Activated T-helper 1 cell treated with anti-CD3 and anti-CD28 coated beads, Interleukin-12 subunit alpha, Interleukin-12 subunit beta, Interleukin-2, Interleukin-4 antibody, amounts not matched to agents 30 ng/mL and 10 ng/mL and 1 ng/mL, durations not matched to agents 14 hours and 24 hours and 36 hours (primary cell): ENCODE data around the gene KCTD19. TPM values are rescaled to one million over a fixed set of nuclear protein-coding genes. Genes with fewer than 3 reads are reported as not detected.
A peak's percentile ranks its signal among the peaks of the same experiment; 100 is the strongest.

Source experiments
- DNase-seq: peaks from one replicate; pipeline ENCODE4 v3.0.0; 2021; ENCODE audit warnings: low spot score
- H3K27ac Mint-ChIP-seq: one replicate; pipeline ENCODE4 v1.8.0; 2021; ENCODE audit warnings: mild to moderate bottlenecking, mixed read lengths
- H3K27me3 Mint-ChIP-seq: one replicate; pipeline ENCODE4 v1.8.0; 2022; ENCODE audit warnings: mild to moderate bottlenecking, moderate library complexity, mixed read lengths; ENCODE audit not compliant: insufficient read depth
- H3K36me3 Mint-ChIP-seq: one replicate; pipeline ENCODE4 v1.8.0; 2021; ENCODE audit warnings: low read depth, mixed read lengths
- H3K4me1 Mint-ChIP-seq: one replicate; pipeline ENCODE4 v1.8.0; 2021; ENCODE audit warnings: low read depth, mixed read lengths
- H3K4me3 Mint-ChIP-seq: one replicate; pipeline ENCODE4 v1.8.0; 2021; ENCODE audit warnings: mild to moderate bottlenecking, moderate library complexity, mixed read lengths
- H3K9me3 Mint-ChIP-seq: one replicate; pipeline ENCODE4 v1.8.0; 2021; ENCODE audit warnings: mixed read lengths
- intact Hi-C: fragments of 100-400 bp; cut with micrococcal nuclease; formaldehyde crosslinking; loops from one replicate; pipeline ENCODE4 v1.15.1; 2024
- total RNA-seq: library from RNA; stranded (reverse); gene quantifications from 2 replicates; pipeline ENCODE4 v1.2.3, GENCODE V29; 2022

The KCTD19 gene
- total RNA-seq, 1 donor from 2014 or later, result 0.62 TPM

DNA sequence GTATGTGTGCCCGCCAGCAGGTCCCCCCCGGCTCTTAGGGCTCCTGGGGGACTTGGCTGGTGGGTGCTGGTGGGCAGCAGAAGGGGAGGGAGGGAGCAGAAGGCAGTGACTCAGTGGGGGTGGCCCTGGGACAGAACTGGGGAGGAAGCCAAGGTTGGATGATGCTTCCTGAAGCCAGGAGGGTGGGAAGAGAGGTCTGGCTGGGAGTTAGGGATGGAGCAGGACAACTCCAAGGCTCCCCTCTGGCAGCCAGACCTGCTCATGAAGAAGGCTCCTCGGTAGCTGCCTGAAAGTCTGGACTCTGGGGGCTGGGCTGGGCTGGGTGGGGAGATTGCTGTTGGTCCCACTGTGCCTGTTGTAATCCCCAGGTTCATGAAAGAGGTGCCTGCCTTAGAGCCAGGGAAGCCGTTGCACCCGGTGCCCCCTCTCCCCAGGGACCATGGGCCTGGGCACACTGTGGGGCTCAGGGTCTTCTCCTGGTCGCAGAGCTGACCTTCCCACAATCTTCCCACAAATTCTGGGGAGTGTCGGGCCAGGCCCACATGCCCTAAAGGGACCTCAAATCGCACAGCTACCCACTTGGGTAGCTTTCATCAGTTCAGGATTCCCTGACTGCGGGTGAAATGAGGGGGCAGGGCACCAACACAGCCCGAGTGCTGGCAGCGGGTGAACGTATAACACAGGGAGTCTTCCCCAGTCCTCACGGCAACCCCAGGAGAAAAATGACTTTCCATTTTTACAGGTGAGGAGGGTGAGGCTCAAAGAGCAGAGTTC, 48.4 kb downstream of the KCTD19 start:
- H3K4me1 Mint-ChIP-seq, result peaks cover 30% of the 10 kb centered on the region
- H3K27me3 Mint-ChIP-seq, result no peaks in the 10 kb centered on the region
- H3K27ac Mint-ChIP-seq, result peak overlapping the region; percentile 86
- no peaks in the 10 kb centered on the region for H3K9me3 Mint-ChIP-seq
- peak overlapping the region; percentile 88 for H3K4me3 Mint-ChIP-seq
- DNase-seq, result no peak
- intact Hi-C loops, result loop anchor here (5.0 kb wide), 1 partner anchor 139 kb away; the partner anchor contains the start of gene ZDHHC1
- peaks cover 16% of the 10 kb centered on the region for H3K36me3 Mint-ChIP-seq

DNA sequence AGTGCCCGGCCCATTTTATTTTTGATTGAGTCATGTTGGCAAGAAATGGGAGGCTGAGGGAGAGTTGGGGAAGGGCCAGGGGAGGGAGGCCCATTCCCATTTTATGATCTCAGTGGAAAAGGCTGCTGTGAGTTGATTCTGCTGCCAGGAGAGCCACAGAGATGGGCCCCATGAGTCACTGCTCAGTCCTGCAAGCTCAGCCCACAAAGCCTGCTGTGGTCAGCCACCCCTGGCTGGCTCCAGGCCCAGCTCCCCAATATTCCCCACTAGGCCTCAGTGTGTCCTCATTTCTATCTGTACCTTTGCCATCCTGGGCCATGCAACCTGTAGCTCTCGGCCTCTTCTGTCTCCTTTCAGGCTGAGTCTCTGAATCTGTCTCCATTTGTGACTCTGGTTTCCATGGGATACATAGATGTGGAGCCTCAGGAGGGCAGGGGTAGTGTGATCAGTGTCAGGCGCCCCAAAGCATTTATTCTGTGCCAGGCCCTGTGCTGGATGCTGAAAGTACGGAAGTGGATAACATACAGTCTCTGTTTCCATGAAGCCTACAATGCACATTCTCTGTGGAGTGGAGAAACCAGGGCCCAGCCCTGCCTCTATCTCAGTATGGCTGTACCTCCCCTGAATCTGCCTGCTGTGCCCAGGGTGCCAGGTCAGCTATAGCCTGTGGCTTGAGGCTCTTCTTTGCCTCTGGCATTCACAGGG, 49.1 kb downstream of the KCTD19 start:
- H3K4me1 Mint-ChIP-seq, result peaks cover 30% of the 10 kb centered on the region
- intact Hi-C loops, result loop anchor here (5.0 kb wide), 1 partner anchor 140 kb away; the partner anchor contains the start of gene ZDHHC1
- H3K27me3 Mint-ChIP-seq, result no peaks in the 10 kb centered on the region
- H3K9me3 Mint-ChIP-seq, result no peaks in the 10 kb centered on the region
- peak overlapping the region; percentile 71 for H3K4me3 Mint-ChIP-seq
- DNase-seq, result no peak
- H3K27ac Mint-ChIP-seq, result peak overlapping the region; percentile 74
- peaks cover 14% of the 10 kb centered on the region for H3K36me3 Mint-ChIP-seq

GRCh38 chr16:67275321-67275720, 51.2 kb downstream of the KCTD19 start:
- Mint-ChIP-seq H3K36me3 (peaks cover 14% of the 10 kb centered on the region), H3K4me1 (peaks cover 29% of the 10 kb centered on the region), H3K27ac (peak overlapping the region; percentile 53), H3K9me3 (no peaks in the 10 kb centered on the region), H3K27me3 (no peaks in the 10 kb centered on the region), H3K4me3 (no peak overlapping the region)
- no peak for DNase-seq
- intact Hi-C loops, result loop anchor here (5.0 kb wide), 1 partner anchor 142 kb away; the partner anchor contains the start of gene ZDHHC1

GRCh38 chr16:67271446-67271845, 55.1 kb downstream of the KCTD19 start:
- Mint-ChIP-seq H3K9me3 (no peaks in the 10 kb centered on the region), H3K36me3 (peaks cover 5% of the 10 kb centered on the region), H3K27ac (no peak overlapping the region), H3K4me1 (peaks cover 7% of the 10 kb centered on the region), H3K27me3 (no peaks in the 10 kb centered on the region), H3K4me3 (no peak overlapping the region)
- intact Hi-C loops, result no loop called here
- no peak for DNase-seq

GRCh38 chr16:67270931-67271338, 55.6 kb downstream of the KCTD19 start:
- Mint-ChIP-seq H3K4me3 (no peak overlapping the region), H3K36me3 (peaks cover 3% of the 10 kb centered on the region), H3K27me3 (no peaks in the 10 kb centered on the region), H3K4me1 (peaks cover 4% of the 10 kb centered on the region), H3K27ac (no peak overlapping the region), H3K9me3 (no peaks in the 10 kb centered on the region)
- no peak for DNase-seq
- intact Hi-C loops, result no loop called here

GRCh38 chr16:67269766-67270165, 56.8 kb downstream of the KCTD19 start:
- DNase-seq, result no peak
- intact Hi-C loops, result no loop called here
- H3K36me3 Mint-ChIP-seq, result no peaks in the 10 kb centered on the region
- H3K9me3 Mint-ChIP-seq, result no peaks in the 10 kb centered on the region
- no peaks in the 10 kb centered on the region for H3K27me3 Mint-ChIP-seq
- no peak overlapping the region for H3K27ac Mint-ChIP-seq
- no peak overlapping the region for H3K4me3 Mint-ChIP-seq
- H3K4me1 Mint-ChIP-seq, result no peaks in the 10 kb centered on the region

GRCh38 chr16:67268136-67268579, 58.4 kb downstream of the KCTD19 start:
- Mint-ChIP-seq H3K4me3 (no peak overlapping the region), H3K27ac (no peak overlapping the region), H3K27me3 (no peaks in the 10 kb centered on the region), H3K36me3 (no peaks in the 10 kb centered on the region), H3K9me3 (no peaks in the 10 kb centered on the region), H3K4me1 (no peaks in the 10 kb centered on the region)
- intact Hi-C loops, result no loop called here
- no peak for DNase-seq

DNA sequence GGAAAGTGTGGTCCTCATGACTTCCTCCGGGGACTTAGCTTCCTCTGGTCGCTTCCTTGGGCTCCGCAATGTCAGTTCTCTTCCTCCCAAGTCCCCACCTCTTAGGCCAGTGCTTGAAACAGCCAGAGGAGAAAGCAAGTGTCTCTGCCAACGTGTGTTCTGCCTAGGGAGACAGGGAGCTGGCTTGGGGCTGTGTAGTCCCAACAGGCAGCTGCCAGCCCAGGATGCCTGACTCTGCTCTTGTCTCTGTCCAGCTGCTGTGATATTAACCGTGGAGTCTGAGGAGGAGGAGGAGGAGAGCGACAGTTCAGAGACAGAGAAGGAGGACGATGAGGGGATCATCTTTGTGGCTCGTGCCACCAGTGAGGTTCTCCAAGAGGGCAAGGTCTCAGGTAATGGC, 60.7 kb downstream of the KCTD19 start:
- Mint-ChIP-seq H3K4me1 (no peaks in the 10 kb centered on the region), H3K27me3 (peaks cover 2% of the 10 kb centered on the region), H3K27ac (no peak overlapping the region), H3K4me3 (no peak overlapping the region), H3K36me3 (no peaks in the 10 kb centered on the region), H3K9me3 (no peaks in the 10 kb centered on the region)
- DNase-seq, result no peak
- intact Hi-C loops, result no loop called here

DNA sequence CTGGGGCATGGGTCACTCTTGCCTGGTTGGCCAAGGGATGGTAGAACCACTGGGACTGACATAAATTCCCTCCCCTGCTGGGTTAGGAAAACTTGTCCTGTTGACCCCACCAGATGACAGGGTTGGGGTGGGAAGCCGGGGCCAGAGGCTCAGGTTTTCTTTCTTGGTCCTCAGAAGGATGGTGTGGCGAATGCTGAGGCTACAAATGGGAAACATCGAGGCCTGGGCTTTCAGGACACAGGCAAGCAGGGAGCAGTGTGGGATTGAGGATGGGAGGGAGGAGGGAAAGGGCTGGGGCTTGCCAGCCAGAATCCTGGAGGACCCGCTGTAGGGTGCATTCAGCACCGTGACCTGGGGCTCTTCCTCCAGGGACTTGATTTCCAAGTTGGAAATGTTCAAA, 61.7 kb downstream of the KCTD19 start:
- Mint-ChIP-seq H3K4me1 (no peaks in the 10 kb centered on the region), H3K27me3 (peaks cover 5% of the 10 kb centered on the region), H3K4me3 (no peak overlapping the region), H3K27ac (no peak overlapping the region), H3K9me3 (no peaks in the 10 kb centered on the region), H3K36me3 (no peaks in the 10 kb centered on the region)
- DNase-seq, result no peak
- intact Hi-C loops, result no loop called here

DNA sequence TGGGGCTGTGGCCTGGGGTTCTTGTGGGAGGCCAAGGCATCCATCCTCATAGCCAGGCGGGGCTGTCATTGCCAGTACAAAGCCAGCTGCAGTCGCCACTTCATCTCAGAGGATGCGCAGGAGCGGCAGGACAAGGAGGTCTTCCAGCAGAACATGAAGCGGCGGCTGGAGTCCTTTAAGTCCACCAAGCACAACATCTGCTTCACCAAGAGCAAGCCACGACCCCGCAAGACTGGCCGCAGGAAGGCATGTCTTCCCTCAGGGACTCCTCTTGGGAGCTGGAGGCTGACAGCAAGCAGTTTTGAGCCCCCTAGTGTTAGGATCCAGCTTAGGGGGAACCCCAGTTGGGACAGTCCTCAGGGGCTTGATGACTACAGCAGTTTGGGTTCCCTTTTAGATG, 62.3 kb downstream of the KCTD19 start:
- Mint-ChIP-seq H3K36me3 (no peaks in the 10 kb centered on the region), H3K4me1 (no peaks in the 10 kb centered on the region), H3K27me3 (peaks cover 5% of the 10 kb centered on the region), H3K9me3 (no peaks in the 10 kb centered on the region), H3K4me3 (no peak overlapping the region), H3K27ac (no peak overlapping the region)
- no peak for DNase-seq
- intact Hi-C loops, result no loop called here

DNA sequence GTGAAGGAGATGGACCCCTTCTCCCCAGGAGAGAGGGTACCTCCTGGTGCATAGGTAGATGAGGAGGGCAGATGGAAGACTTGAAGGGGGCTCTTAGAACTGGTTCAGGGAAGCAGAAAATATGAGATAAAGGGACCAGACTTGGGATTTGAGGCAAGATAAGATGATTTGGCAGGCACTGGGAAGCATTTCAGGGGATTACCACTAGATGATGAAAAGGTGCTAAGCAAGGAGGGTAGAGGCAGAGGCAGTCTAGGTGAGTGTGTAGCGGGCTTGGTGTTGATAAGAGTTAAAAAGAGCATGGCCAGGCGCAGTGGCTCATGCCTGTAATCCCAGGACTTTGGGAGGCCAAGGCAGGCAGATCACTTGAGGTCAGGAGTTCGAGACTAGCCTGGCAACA, 63.3 kb downstream of the KCTD19 start:
- Mint-ChIP-seq H3K27me3 (peaks cover 5% of the 10 kb centered on the region), H3K27ac (peak overlapping the region; percentile 3), H3K4me1 (no peaks in the 10 kb centered on the region), H3K9me3 (no peaks in the 10 kb centered on the region), H3K4me3 (no peak overlapping the region), H3K36me3 (no peaks in the 10 kb centered on the region)
- DNase-seq, result no peak
- intact Hi-C loops, result no loop called here

GRCh38 chr16:67260426-67261063, 66.0 kb downstream of the KCTD19 start:
- no peaks in the 10 kb centered on the region for H3K36me3 Mint-ChIP-seq
- H3K4me3 Mint-ChIP-seq, result no peak overlapping the region
- no peaks in the 10 kb centered on the region for H3K9me3 Mint-ChIP-seq
- H3K4me1 Mint-ChIP-seq, result no peaks in the 10 kb centered on the region
- intact Hi-C loops, result loop anchor here (1.0 to 2.0 kb wide), 5 partner anchors 78 to 205 kb away; partner anchors contain the start of gene ZDHHC1
- DNase-seq, result no peak
- H3K27ac Mint-ChIP-seq, result no peak overlapping the region
- H3K27me3 Mint-ChIP-seq, result peaks cover 5% of the 10 kb centered on the region

GRCh38 chr16:67259705-67260104, 66.8 kb downstream of the KCTD19 start:
- Mint-ChIP-seq H3K27me3 (peaks cover 5% of the 10 kb centered on the region), H3K36me3 (no peaks in the 10 kb centered on the region), H3K27ac (no peak overlapping the region), H3K9me3 (no peaks in the 10 kb centered on the region), H3K4me1 (no peaks in the 10 kb centered on the region), H3K4me3 (no peak overlapping the region)
- DNase-seq, result no peak
- intact Hi-C loops, result loop anchor here (1.0 to 2.0 kb wide), 5 partner anchors 79 to 206 kb away; partner anchors contain the start of gene ZDHHC1
